ENCODE results near the gene SPEF2. TPM values are rescaled to one million over a fixed set of nuclear protein-coding genes. Genes with fewer than 3 reads are reported as not detected.

Gene SPEF2
- total RNA-seq, 1 donor from 2014 or later = 7.9 TPM

DNA sequence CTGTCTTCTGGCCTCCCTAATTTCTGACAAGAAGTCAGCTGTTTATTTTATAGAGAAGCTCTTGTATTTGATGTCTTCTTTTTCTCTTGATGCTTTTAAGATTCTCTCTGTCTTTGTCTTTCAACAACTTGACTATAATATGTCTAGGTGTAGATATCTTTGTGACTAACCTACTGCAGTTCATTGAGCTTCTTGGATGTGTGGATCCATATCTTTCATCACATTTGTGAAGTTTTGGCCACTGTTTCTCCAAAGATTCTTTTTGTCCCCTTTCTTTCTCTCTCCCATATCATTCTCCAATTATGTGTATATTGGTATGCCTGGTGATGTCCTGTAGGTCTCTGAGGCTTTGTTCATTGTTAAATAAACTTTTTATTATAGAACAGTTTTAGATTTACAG lies 16.7 kb downstream of the SPEF2 start:
- Mint-ChIP-seq H3K36me3 (ENCODE audit: unreplicated experiment) (peaks cover 19% of the 10 kb centered on the region), H3K27ac (ENCODE audit: unreplicated experiment) (no peak overlapping the region), H3K4me3 (ENCODE audit: unreplicated experiment) (no peak overlapping the region), H3K4me1 (ENCODE audit: unreplicated experiment) (no peaks in the 10 kb centered on the region), H3K27me3 (ENCODE audit: unreplicated experiment) (no peaks in the 10 kb centered on the region), H3K9me3 (ENCODE audit: unreplicated experiment) (peaks cover 23% of the 10 kb centered on the region)
- DNase-seq (ENCODE audit: extremely low spot score, unreplicated experiment) = no peak
- TF ChIP-seq, protein P1, sequence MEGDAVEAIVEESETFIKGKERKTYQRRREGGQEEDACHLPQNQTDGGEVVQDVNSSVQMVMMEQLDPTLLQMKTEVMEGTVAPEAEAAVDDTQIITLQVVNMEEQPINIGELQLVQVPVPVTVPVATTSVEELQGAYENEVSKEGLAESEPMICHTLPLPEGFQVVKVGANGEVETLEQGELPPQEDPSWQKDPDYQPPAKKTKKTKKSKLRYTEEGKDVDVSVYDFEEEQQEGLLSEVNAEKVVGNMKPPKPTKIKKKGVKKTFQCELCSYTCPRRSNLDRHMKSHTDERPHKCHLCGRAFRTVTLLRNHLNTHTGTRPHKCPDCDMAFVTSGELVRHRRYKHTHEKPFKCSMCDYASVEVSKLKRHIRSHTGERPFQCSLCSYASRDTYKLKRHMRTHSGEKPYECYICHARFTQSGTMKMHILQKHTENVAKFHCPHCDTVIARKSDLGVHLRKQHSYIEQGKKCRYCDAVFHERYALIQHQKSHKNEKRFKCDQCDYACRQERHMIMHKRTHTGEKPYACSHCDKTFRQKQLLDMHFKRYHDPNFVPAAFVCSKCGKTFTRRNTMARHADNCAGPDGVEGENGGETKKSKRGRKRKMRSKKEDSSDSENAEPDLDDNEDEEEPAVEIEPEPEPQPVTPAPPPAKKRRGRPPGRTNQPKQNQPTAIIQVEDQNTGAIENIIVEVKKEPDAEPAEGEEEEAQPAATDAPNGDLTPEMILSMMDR (IDR thresholded peaks at IDR 0.05) = no peak

DNA sequence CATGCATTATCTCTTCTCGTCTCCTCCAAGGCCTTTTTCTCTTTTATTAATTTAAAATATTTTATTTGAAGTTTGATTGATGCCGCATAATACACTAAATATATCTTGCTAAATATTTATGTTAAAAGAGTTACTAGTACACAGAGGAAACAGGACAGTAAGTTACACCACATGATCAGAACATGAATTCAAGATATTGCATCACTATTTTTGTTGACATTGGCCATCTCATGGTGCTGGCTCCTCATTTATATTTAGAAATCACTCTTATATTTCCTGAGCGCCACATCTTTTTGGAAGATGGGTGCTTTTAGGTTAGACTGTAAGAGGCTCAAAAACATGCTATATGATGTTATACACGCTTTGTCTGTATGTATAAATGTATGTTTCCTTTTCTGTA lies 23.0 kb downstream of the SPEF2 start:
- H3K27me3 Mint-ChIP-seq (ENCODE audit: unreplicated experiment) = no peaks in the 10 kb centered on the region
- no peaks in the 10 kb centered on the region for H3K4me1 Mint-ChIP-seq (ENCODE audit: unreplicated experiment)
- peaks cover 5% of the 10 kb centered on the region for H3K9me3 Mint-ChIP-seq (ENCODE audit: unreplicated experiment)
- TF ChIP-seq, protein P1 (IDR thresholded peaks at IDR 0.05) = no peak
- no peak overlapping the region for H3K4me3 Mint-ChIP-seq (ENCODE audit: unreplicated experiment)
- H3K36me3 Mint-ChIP-seq (ENCODE audit: unreplicated experiment) = peaks cover 7% of the 10 kb centered on the region
- DNase-seq (ENCODE audit: extremely low spot score, unreplicated experiment) = no peak
- H3K27ac Mint-ChIP-seq (ENCODE audit: unreplicated experiment) = no peak overlapping the region

DNA sequence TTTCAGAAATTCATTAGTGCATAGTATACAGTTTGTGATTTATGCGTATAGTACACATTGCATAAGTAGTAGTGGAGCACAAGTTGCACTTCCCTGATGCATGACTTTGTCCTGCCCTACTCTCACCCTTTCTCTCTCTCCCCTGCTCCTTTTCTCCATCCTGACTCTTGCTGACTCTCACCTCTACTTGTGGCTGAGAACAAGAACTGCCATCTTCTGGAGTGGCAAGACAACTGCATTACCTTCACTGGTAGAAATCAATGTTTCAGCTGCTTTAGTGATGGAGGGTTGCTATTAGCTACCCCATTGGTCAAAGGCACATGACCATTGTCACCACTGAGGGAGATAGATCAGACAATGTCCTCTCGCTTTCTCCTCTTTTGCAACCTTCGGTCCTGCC lies 26.9 kb downstream of the SPEF2 start:
- Mint-ChIP-seq H3K4me3 (ENCODE audit: unreplicated experiment) (no peak overlapping the region), H3K9me3 (ENCODE audit: unreplicated experiment) (no peaks in the 10 kb centered on the region), H3K4me1 (ENCODE audit: unreplicated experiment) (no peaks in the 10 kb centered on the region), H3K36me3 (ENCODE audit: unreplicated experiment) (peaks cover 4% of the 10 kb centered on the region), H3K27me3 (ENCODE audit: unreplicated experiment) (no peaks in the 10 kb centered on the region), H3K27ac (ENCODE audit: unreplicated experiment) (no peak overlapping the region)
- no peak for DNase-seq (ENCODE audit: extremely low spot score, unreplicated experiment)
- TF ChIP-seq, protein P1 (IDR thresholded peaks at IDR 0.05) = no peak

DNA sequence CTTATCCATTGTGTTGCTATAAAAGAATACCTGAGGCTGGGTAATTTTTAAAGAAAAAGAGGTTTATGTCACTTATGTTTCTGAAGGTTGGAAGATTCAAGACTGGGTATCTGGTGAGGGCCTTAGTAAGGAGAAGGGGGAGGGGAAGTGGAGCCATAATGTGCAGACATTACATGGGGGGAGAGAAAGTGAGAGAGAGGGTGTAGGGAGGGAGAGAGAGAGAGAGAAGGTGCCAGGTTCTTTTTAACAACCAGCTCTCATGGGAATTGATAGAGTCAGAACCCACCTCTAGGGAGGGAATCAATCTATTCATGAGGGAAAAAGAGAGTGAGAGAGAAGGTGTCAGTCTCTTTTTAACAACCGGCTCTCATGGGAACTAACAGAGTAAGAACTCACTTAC lies 29.5 kb downstream of the SPEF2 start:
- no peak for DNase-seq (ENCODE audit: extremely low spot score, unreplicated experiment)
- TF ChIP-seq, protein P1 (IDR thresholded peaks at IDR 0.05) = no peak
- no peak overlapping the region for H3K4me3 Mint-ChIP-seq (ENCODE audit: unreplicated experiment)
- H3K9me3 Mint-ChIP-seq (ENCODE audit: unreplicated experiment) = no peaks in the 10 kb centered on the region
- peaks cover 2% of the 10 kb centered on the region for H3K36me3 Mint-ChIP-seq (ENCODE audit: unreplicated experiment)
- H3K27ac Mint-ChIP-seq (ENCODE audit: unreplicated experiment) = no peak overlapping the region
- H3K27me3 Mint-ChIP-seq (ENCODE audit: unreplicated experiment) = no peaks in the 10 kb centered on the region
- no peaks in the 10 kb centered on the region for H3K4me1 Mint-ChIP-seq (ENCODE audit: unreplicated experiment)

DNA sequence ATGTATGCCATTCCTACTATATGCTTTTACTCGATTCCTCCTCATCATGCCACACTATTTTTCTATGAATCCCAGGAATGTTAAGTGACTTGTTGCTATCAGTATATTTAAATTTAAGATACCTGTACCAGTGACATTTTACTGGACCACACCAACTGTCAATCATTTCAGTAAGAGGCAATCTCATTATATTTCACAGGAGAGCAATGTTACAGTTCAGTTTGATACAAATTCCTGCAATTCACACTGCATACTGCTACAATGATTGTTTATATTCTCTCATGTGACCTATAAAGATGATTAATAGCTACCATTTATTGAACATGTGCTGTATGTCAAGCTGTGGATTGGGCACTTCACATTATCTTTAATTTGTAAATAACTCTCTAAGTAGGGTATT lies 30.0 kb downstream of the SPEF2 start:
- Mint-ChIP-seq H3K36me3 (ENCODE audit: unreplicated experiment) (no peaks in the 10 kb centered on the region), H3K4me3 (ENCODE audit: unreplicated experiment) (no peak overlapping the region), H3K4me1 (ENCODE audit: unreplicated experiment) (no peaks in the 10 kb centered on the region), H3K27ac (ENCODE audit: unreplicated experiment) (no peak overlapping the region), H3K9me3 (ENCODE audit: unreplicated experiment) (no peaks in the 10 kb centered on the region), H3K27me3 (ENCODE audit: unreplicated experiment) (no peaks in the 10 kb centered on the region)
- TF ChIP-seq, protein P1 (IDR thresholded peaks at IDR 0.05) = no peak
- no peak for DNase-seq (ENCODE audit: extremely low spot score, unreplicated experiment)
